IPS-18c (cell line): ENCODE measurements around the gene KIF24.
"Not testable (repeated sequence)": the region's sequence is repeated elsewhere in the genome, so short reads cannot be mapped to it uniquely, and the experiment has no call there.

ENCODE experiments used
- H3K4me3 ChIP-seq: 2 replicates; pipeline ENCODE4 v1.7.0; 2013; ENCODE audit warnings: low read depth, mild to moderate bottlenecking, low read length, moderate library complexity; ENCODE audit not compliant: insufficient read depth
- H3K9me3 ChIP-seq: one replicate; pipeline ENCODE4 v1.6.1; 2013; ENCODE audit warnings: mild to moderate bottlenecking, low read length, moderate library complexity; ENCODE audit not compliant: control insufficient read depth, insufficient read depth

Gene KIF24

DNA sequence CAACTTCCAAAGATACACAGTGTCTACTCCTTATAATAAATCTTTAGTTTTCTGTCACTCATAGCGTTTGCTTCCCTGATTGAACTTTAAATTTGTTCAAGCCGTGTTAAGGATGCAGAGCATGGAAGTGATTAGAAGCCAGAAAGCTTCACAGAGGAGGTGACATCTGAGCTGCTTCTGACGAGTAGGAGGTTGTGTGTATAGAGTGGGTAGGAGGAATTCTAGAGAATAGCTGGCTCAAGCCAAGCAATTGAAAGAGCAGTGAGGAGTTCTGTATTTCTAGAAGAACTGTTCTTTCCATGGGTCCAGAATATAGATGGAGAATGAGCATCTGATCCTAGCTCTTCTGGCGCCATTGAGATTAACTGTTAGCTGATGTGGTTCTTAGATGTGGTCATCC, 6.3 kb upstream of the KIF24 start:
- no peak overlapping the region for H3K4me3 ChIP-seq
- H3K9me3 ChIP-seq = no peaks in the 10 kb centered on the region

GRCh38 chr9:34334916-34335315, 5.8 kb upstream of the KIF24 start:
- no peak overlapping the region; the same call in 1 of the 2 replicates for H3K4me3 ChIP-seq
- no peaks in the 10 kb centered on the region for H3K9me3 ChIP-seq

- Histone ChIP-seq H3K4me3 (no peak overlapping the region), H3K9me3 (no peaks in the 10 kb centered on the region)
These were observed 5.3 kb upstream of the KIF24 start for GRCh38 chr9:34334337-34334824.

GRCh38 chr9:34333836-34334235, 4.8 kb upstream of the KIF24 start:
- Histone ChIP-seq H3K4me3 (no peak overlapping the region), H3K9me3 (no peaks in the 10 kb centered on the region)

GRCh38 chr9:34332076-34332964, 3.3 kb upstream of the KIF24 start:
- Histone ChIP-seq H3K9me3 (no peaks in the 10 kb centered on the region), H3K4me3 (no peak overlapping the region)

- Histone ChIP-seq H3K4me3 (no peak overlapping the region), H3K9me3 (no peaks in the 10 kb centered on the region)
These were observed 2.1 kb upstream of the KIF24 start for GRCh38 chr9:34331196-34331595.

DNA sequence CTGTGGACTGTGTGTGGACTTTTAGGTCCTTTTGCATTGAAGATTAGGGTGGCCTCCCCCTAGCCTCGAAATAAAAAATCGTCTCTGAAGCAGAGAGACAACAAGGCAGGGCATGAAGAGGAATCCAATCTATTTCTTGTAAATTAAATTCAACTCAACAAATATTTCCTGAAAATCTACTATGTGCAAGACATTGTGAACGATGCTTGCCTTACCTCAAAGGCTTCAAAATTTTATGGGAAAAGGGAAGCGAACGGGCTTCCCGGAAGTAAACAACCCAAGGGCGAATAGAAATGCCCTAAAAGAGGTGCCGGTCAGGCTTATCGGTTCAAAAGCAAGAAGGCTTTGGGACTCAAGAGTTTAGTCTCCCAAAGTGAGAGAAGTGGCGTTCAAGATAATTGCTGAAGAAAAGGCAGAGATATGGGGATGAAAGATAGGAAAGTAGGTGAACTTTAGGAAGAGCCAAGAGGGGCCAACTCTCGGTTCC, 525 bp downstream of the KIF24 start:
- Histone ChIP-seq H3K9me3 (no peaks in the 10 kb centered on the region), H3K4me3 (peak overlapping the region; percentile 87)

- no peak overlapping the region for H3K4me3 ChIP-seq
- H3K9me3 ChIP-seq = no peaks in the 10 kb centered on the region
These were observed 2.4 kb downstream of the KIF24 start for GRCh38 chr9:34326690-34327089.

DNA sequence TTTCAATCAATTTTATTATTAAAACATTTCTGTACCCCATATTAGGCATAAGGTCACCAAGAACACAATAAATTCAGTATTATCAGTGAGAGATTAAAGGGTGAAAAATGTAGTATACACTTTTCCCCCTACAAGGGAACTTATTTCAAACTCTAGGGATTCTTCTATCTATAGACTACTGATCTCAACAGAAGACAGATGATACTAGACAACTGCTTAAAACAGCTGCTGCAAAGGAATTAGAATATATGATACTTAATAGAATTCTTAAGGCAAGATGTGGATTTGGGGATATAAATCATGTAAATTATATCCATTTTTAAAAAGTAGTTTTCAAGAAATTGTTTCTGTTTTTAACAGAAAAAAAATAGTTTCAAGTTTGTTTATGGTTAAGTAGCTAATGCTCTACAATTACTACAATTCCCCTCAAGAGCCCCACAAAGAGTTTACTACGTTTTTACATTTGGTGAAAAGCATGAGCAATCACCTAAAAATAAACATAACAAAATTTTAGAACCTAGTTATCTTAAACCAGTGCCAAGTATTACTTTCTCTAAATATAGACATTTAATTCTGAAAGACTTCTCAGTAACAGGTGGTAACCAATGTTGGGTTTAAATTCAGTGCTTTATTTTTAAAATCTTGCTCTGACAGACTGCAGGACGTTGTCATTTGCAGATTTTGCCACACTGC, 6.0 kb downstream of the KIF24 start:
- H3K9me3 ChIP-seq = no peaks in the 10 kb centered on the region
- no peak overlapping the region for H3K4me3 ChIP-seq

DNA sequence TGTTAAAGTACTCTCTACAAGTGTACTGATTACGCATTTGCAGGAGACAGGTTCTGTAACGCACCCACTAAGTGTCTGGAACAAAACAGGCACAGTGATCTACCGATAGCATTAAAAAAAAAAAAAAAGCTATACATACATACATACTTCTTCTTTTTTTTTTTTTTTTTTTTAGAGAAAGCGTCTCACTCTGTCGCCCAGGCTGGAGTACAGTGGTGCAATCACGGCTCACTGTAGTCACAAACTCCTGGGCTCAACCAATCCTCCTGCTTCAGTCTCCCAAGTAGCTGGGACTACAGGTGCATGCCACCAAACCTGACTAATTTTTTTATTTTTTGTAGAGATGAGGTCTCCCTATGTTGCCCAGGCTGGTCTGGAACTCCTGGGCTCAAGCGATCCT, 7.6 kb downstream of the KIF24 start:
- H3K9me3 ChIP-seq = no peaks in the 10 kb centered on the region
- H3K4me3 ChIP-seq = no peak overlapping the region

DNA sequence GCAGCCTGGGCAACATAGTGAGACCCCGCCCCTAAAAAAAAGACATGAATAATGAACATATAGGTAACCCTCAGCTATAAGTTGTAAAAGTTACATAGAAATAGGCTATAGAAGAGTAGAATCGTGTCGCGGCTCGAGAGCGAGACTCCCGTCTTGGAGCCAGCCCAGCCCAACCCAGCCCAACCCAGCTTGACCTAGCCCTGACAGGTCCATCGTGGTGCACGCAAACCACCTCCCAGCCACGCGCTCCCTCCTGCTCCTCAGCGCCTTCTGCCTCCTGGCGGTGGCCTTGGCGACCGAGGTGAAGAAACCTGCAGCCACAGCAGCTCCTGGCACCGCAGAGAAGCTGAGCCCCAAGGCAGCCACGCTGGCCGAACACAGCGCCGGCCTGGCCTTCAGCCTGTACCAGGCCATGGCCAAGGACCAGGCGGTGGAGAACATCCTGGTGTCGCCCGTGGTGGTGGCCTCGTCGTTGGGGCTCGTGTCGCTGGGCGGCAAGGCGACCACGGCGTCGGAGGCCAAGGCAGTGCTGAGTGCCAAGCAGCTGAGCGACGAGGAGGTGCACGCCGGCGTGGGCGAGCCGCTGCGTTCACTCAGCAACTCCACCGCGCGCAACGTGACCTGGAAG, 10.8 kb downstream of the KIF24 start:
- no peak overlapping the region for H3K4me3 ChIP-seq
- H3K9me3 ChIP-seq = no peaks in the 10 kb centered on the region

DNA sequence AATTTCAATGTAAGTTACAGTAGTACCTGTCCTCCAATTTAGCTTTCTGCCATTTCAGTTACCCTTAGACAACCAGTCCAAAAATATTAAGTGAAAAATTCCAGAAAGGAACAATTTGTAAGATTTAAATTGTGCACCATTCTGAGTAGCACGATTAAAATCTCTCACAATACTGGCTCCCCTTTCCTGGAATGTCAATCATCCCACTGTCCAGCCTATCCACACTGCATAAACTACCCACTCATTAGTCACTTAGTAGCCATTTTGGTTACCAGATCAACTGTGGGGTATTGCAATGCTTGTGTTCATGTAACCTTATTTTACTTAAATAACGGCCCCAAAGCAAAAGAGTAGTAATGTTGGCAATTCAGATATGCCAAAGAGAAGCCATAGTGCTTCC, 11.6 kb downstream of the KIF24 start:
- no peak overlapping the region for H3K4me3 ChIP-seq
- no peaks in the 10 kb centered on the region for H3K9me3 ChIP-seq

- no peaks in the 10 kb centered on the region for H3K9me3 ChIP-seq
- no peak overlapping the region for H3K4me3 ChIP-seq
These were observed 17.4 kb downstream of the KIF24 start for GRCh38 chr9:34311499-34312185.

DNA sequence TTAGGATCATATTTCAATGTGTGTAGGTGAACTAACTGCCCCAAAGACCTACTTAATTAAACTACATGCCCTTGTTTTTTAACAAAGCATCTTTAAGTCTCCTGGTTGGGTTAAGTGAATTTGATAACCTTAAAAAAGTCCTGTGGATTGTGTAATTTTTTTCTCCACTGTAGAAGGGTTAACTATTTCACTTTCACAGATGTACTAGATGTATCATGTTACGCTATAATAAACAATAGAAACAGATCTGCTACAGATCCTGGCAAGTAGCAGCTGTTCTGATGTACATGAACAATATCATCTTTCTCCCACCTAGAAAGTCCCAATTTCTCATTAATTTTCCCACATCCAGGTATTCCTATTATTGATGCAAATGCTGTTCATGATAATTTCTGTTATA, 18.9 kb downstream of the KIF24 start:
- Histone ChIP-seq H3K9me3 (no peaks in the 10 kb centered on the region), H3K4me3 (no peak overlapping the region)

- not testable (repeated sequence) for H3K9me3 ChIP-seq, H3K4me3 ChIP-seq
These were observed 20.8 kb downstream of the KIF24 start for GRCh38 chr9:34308316-34308715.

GRCh38 chr9:34301064-34301463, 28.0 kb downstream of the KIF24 start:
- not testable (repeated sequence) for H3K9me3 ChIP-seq, H3K4me3 ChIP-seq

- H3K4me3 ChIP-seq = no peak overlapping the region
- no peaks in the 10 kb centered on the region for H3K9me3 ChIP-seq
These were observed 36.5 kb downstream of the KIF24 start for GRCh38 chr9:34292552-34292951.
